Measurements from ENCODE around the gene FSTL4. TPM values are rescaled to one million over a fixed set of nuclear protein-coding genes. Genes with fewer than 3 reads are reported as not detected.

FSTL4 gene
- total RNA-seq, 4 donors from 2014 or later, result 0.27 TPM; not detected in 3

GRCh38 chr5:133340822-133341221, 271.5 kb downstream of the FSTL4 start:
- no peak for TF ChIP-seq POLR2A (IDR thresholded peaks at IDR 0.05)
- TF ChIP-seq POLR2AphosphoS5 (IDR thresholded peaks at IDR 0.05), result no peak
- no peak for TF ChIP-seq EP300 (IDR thresholded peaks at IDR 0.05; ENCODE audit: low read depth)
- no peak for TF ChIP-seq CTCF (IDR thresholded peaks at IDR 0.05)
- Histone ChIP-seq H3K27me3 (no peaks in the 10 kb centered on the region), H3K4me1 (peaks cover 0 to 9% (median 3%) of the 10 kb centered on the region in 4 donors), H3K4me3 (no peak overlapping the region), H3K9me3 (no peaks in the 10 kb centered on the region), H3K27ac (no peak overlapping the region), H3K36me3 (no peaks in the 10 kb centered on the region)
- DNase-seq, result no peak
- in situ Hi-C loops (cut with MboI; ENCODE audit: low pct_ligation_motif_present in 1 of 4, low pct_unique_long_range_greater_than_20kb in 1 of 4, low sequenced_read_pairs in 3 of 4) (no loop called here), intact Hi-C loops (cut with DNase I; ENCODE audit: low total_unique reads) (no loop called here)
- 87 to 88% methylated on average over 6 to 8 of the region's 8 CpGs for WGBS, 2 donors (ENCODE audit: low coverage in 1 of 2)

GRCh38 chr5:133340002-133340755, 272.2 kb downstream of the FSTL4 start:
- H3K27ac ChIP-seq, result peak overlapping the region in 1 of 4 donors; percentile 15
- H3K36me3 ChIP-seq, result no peaks in the 10 kb centered on the region
- WGBS, 2 donors (ENCODE audit: low coverage in 1 of 2), result 66 to 77% methylated on average over 2 to 6 of the region's 6 CpGs
- no peak for TF ChIP-seq CTCF (IDR thresholded peaks at IDR 0.05)
- no peak for TF ChIP-seq EP300 (IDR thresholded peaks at IDR 0.05; ENCODE audit: low read depth)
- TF ChIP-seq POLR2AphosphoS5 (IDR thresholded peaks at IDR 0.05), result no peak
- no peak for TF ChIP-seq POLR2A (IDR thresholded peaks at IDR 0.05)
- in situ Hi-C loops (cut with MboI; ENCODE audit: low pct_ligation_motif_present in 1 of 4, low pct_unique_long_range_greater_than_20kb in 1 of 4, low sequenced_read_pairs in 3 of 4) (no loop called here), intact Hi-C loops (cut with DNase I; ENCODE audit: low total_unique reads) (no loop called here)
- H3K4me1 ChIP-seq, result peaks cover 0 to 9% (median 3%) of the 10 kb centered on the region in 4 donors
- no peak for DNase-seq
- no peaks in the 10 kb centered on the region for H3K27me3 ChIP-seq
- H3K9me3 ChIP-seq, result no peaks in the 10 kb centered on the region
- no peak overlapping the region for H3K4me3 ChIP-seq

- no peaks in the 10 kb centered on the region for H3K36me3 ChIP-seq
- no peaks in the 10 kb centered on the region for H3K27me3 ChIP-seq
- in situ Hi-C loops (cut with MboI; ENCODE audit: low pct_ligation_motif_present in 1 of 4, low pct_unique_long_range_greater_than_20kb in 1 of 4, low sequenced_read_pairs in 3 of 4), result no loop called here
- intact Hi-C loops (cut with DNase I; ENCODE audit: low total_unique reads), result no loop called here
- DNase-seq, result no peak
- 88 to 91% methylated on average over 4 to 15 of the region's 15 CpGs for WGBS, 2 donors (ENCODE audit: low coverage in 1 of 2)
- peaks cover 0 to 9% (median 3%) of the 10 kb centered on the region in 4 donors for H3K4me1 ChIP-seq
- TF ChIP-seq POLR2A (IDR thresholded peaks at IDR 0.05) (no peak), POLR2AphosphoS5 (IDR thresholded peaks at IDR 0.05) (no peak), CTCF (IDR thresholded peaks at IDR 0.05) (no peak), EP300 (IDR thresholded peaks at IDR 0.05; ENCODE audit: low read depth) (no peak)
- no peak overlapping the region for H3K27ac ChIP-seq
- no peak overlapping the region for H3K4me3 ChIP-seq
- no peaks in the 10 kb centered on the region for H3K9me3 ChIP-seq
These were observed 273.6 kb downstream of the FSTL4 start for GRCh38 chr5:133338504-133339355.

GRCh38 chr5:133337795-133338445, 274.4 kb downstream of the FSTL4 start:
- H3K4me1 ChIP-seq, result peaks cover 0 to 9% (median 3%) of the 10 kb centered on the region in 4 donors
- no peaks in the 10 kb centered on the region for H3K36me3 ChIP-seq
- TF ChIP-seq EP300 (IDR thresholded peaks at IDR 0.05; ENCODE audit: low read depth) (no peak), POLR2A (IDR thresholded peaks at IDR 0.05) (no peak)
- in situ Hi-C loops (cut with MboI; ENCODE audit: low pct_ligation_motif_present in 1 of 4, low pct_unique_long_range_greater_than_20kb in 1 of 4, low sequenced_read_pairs in 3 of 4), result no loop called here
- H3K27me3 ChIP-seq, result no peaks in the 10 kb centered on the region
- WGBS, 2 donors (ENCODE audit: low coverage in 1 of 2), result 88 to 100% methylated on average over 2 to 9 of the region's 9 CpGs
- intact Hi-C loops (cut with DNase I; ENCODE audit: low total_unique reads), result no loop called here
- no peak overlapping the region for H3K27ac ChIP-seq
- no peaks in the 10 kb centered on the region for H3K9me3 ChIP-seq
- DNase-seq, result no peak
- no peak overlapping the region for H3K4me3 ChIP-seq

Data from transverse colon (tissue), 4 donors.